H1 (cell line): ENCODE data around the gene SARNP. TPM values are rescaled to one million over a fixed set of nuclear protein-coding genes. Genes with fewer than 3 reads are reported as not detected.
A peak's percentile ranks its signal among the peaks of the same experiment; 100 is the strongest.

Experiments used
- BRCA1 ChIP-seq: IDR thresholded peaks from 2 replicates; pipeline ENCODE4 v1.6.1; 2012; ENCODE audit warnings: low read depth, low read length, improper control_type of control experiment
- CREB1 ChIP-seq: IDR thresholded peaks from 2 replicates; pipeline ENCODE4 v1.6.1; 2012; ENCODE audit warnings: inconsistent platforms
- EGR1 ChIP-seq: IDR thresholded peaks from 2 replicates; pipeline ENCODE4 v1.6.1; 2011; ENCODE audit warnings: low read depth, low read length, borderline replicate concordance
- EP300 ChIP-seq, 2 experiments: IDR thresholded peaks; 1 replicate in 1 of 2; 2 replicates in 1 of 2; pipeline ENCODE4 v1.6.1; 2011 to 2012; ENCODE audit warnings: low read depth in 2 of 2, low read length in 2 of 2, mild to moderate bottlenecking in 2 of 2, borderline replicate concordance in 1 of 2, inconsistent platforms in 1 of 2, moderate library complexity in 1 of 2
- JUN ChIP-seq: IDR thresholded peaks from 2 replicates; pipeline ENCODE4 v1.6.1; 2011; ENCODE audit warnings: low read depth, mild to moderate bottlenecking, improper control_type of control experiment, low read length
- MAFK ChIP-seq: IDR thresholded peaks from 2 replicates; pipeline ENCODE4 v1.6.1; 2012; ENCODE audit warnings: low read depth, mild to moderate bottlenecking, improper control_type of control experiment, low read length
- PHF8 ChIP-seq: fragments of 200-600 bp; sonication (generic); conservative IDR thresholded peaks from 2 replicates; pipeline ENCODE4 v1.7.1; 2012; ENCODE audit warnings: low read depth, mild to moderate bottlenecking, inconsistent platforms, low read length, moderate library complexity
- RBBP5 ChIP-seq: IDR thresholded peaks from 2 replicates; pipeline ENCODE4 v1.7.1; 2012; ENCODE audit warnings: low read depth, mild to moderate bottlenecking, inconsistent platforms, low read length, moderate library complexity, borderline replicate concordance
- RXRA ChIP-seq: IDR thresholded peaks from 2 replicates; pipeline ENCODE4 v1.6.1; 2011; ENCODE audit warnings: low read depth, mild to moderate bottlenecking, low read length, moderate library complexity; ENCODE audit not compliant: insufficient read depth
- SIN3A ChIP-seq, 2 experiments: IDR thresholded peaks in 1 of 2; conservative IDR thresholded peaks in 1 of 2; 2 replicates each; pipeline ENCODE4 v1.6.1; 2011 to 2012; ENCODE audit warnings: low read length in 2 of 2, improper control_type of control experiment in 1 of 2, low read depth in 1 of 2, mild to moderate bottlenecking in 1 of 2
- TAF1 ChIP-seq: IDR thresholded peaks from 2 replicates; pipeline ENCODE4 v1.6.1; 2011; ENCODE audit warnings: mild to moderate bottlenecking, low read depth, low read length
- polyA plus RNA-seq, 7 experiments: library from polyadenylated mRNA; depleted of rRNA in 3 of 7; stranded (reverse) in 5 of 7; unstranded in 2 of 7; fragments of >200 nt in 5 of 7; fragments of 200-250 nt in 2 of 7; gene quantifications; 1 replicate in 5 of 7; 2 replicates in 1 of 7; 4 replicates in 1 of 7; pipeline versions ENCODE4 v1.2.1 to v1.2.3, GENCODE V29; 2011 to 2013; ENCODE audit warnings: missing spikeins in 2 of 7, mixed read lengths in 2 of 7
- total RNA-seq: library from RNA; stranded (reverse); fragmentation: NEBNext Ultra II Directional; extraction: Animal tissue kit (Norgen Biotek cat#: 25700); gene quantifications from 2 replicates; pipeline ENCODE4 v1.2.1, GENCODE V29; 2021
- TF ChIP-seq, protein P1 (sequence below): IDR thresholded peaks from 2 replicates; pipeline ENCODE4 v1.6.1; 2012; ENCODE audit warnings: inconsistent platforms
- TF ChIP-seq, protein P2 (sequence below): IDR thresholded peaks from 2 replicates; pipeline ENCODE4 v1.6.1; 2011; ENCODE audit warnings: low read length, improper control_type of control experiment

The SARNP gene
- total and polyA plus RNA-seq, 2 of the 8 experiments (the other 6 are each of a cell fraction or from before 2014, with no cell fraction given): 114 to 226 TPM

DNA sequence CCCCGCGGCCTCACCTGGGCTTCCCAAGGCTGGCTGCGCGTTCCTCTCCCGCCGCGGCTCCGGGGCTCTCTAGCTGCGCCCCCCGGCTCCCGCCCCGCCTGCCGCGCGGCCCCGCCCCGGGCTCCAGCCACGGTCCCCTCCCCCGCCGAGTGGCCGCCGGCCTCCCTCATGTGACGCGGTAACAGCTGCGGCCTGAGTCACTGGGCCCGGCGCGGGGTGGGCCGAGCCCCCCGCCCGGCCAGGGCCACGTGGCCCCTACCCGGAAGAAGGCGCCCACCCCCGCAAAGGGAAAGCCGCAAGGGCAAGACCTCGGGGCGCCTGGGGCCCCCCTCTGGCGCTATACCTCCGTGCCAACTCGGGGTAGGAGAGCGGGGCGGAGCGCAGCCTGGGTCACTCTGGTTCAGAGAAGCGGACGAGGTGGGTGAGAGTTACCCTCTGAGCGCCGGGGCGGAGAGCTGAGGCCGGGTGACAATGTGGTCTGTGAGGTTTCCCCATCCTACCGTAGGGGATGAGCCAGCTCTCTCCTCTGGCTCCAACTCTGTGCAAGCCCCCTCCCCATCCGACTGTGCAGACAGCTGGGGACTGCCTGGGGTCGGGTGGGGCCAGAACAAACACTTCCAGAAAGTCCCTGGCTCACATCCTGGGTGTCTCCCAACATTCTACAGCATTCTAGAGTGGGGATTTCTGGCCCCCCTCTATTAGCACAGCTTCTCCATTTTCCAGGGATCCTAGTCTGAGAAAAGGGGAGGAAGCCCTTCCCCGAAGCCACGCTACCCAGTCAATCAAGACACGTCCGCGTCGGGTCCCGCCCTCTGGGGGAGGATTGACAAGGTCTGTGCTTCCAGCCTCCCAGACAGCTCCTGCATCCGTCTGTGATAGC lies 88.3 kb downstream of the SARNP start, which contains the start of gene CD63 (continued):
- TF ChIP-seq SIN3A (conservative IDR thresholded peaks at IDR 0.05 in 1 of 2, IDR thresholded peaks at IDR 0.05 in 1 of 2; ENCODE audit: low read depth in 1 of 2, low read length in 2 of 2): peak; percentile 78; a peak in 3 of 4 replicates
- TF ChIP-seq RXRA: no peak
- TF ChIP-seq, protein P1, sequence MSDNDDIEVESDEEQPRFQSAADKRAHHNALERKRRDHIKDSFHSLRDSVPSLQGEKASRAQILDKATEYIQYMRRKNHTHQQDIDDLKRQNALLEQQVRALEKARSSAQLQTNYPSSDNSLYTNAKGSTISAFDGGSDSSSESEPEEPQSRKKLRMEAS: peak; percentile 82
- peak; percentile 45; the same call in 1 of the 2 replicates for TF ChIP-seq PHF8
- peak; percentile 44 for TF ChIP-seq TAF1
- TF ChIP-seq EP300 (IDR thresholded peaks at IDR 0.05; ENCODE audit: borderline replicate concordance in 1 of 2, low read depth in 2 of 2, low read length in 2 of 2): 0 out of 3 replicates have a peak, but pooled peaks of 1 of the 2 experiments have one; percentile 7
- TF ChIP-seq JUN: no peak
- peak; percentile 63; the same call in 1 of the 2 replicates for TF ChIP-seq RBBP5
- TF ChIP-seq, protein P2, sequence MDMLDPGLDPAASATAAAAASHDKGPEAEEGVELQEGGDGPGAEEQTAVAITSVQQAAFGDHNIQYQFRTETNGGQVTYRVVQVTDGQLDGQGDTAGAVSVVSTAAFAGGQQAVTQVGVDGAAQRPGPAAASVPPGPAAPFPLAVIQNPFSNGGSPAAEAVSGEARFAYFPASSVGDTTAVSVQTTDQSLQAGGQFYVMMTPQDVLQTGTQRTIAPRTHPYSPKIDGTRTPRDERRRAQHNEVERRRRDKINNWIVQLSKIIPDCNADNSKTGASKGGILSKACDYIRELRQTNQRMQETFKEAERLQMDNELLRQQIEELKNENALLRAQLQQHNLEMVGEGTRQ: peak; percentile 64
- peak; percentile 92 for TF ChIP-seq EGR1
- TF ChIP-seq CREB1: peak; percentile 64; the same call in 1 of the 2 replicates
- TF ChIP-seq MAFK: no peak
- no peak for TF ChIP-seq BRCA1
